GM21529 (cell line): Measurements from ENCODE around the gene ZNF277.

ENCODE experiments used
- ATAC-seq: cut with Tn5 transposase; IDR thresholded peaks from one replicate; pipeline ENCODE4 v1.9.1; 2021; ENCODE audit not compliant: unreplicated experiment

The ZNF277 gene

DNA sequence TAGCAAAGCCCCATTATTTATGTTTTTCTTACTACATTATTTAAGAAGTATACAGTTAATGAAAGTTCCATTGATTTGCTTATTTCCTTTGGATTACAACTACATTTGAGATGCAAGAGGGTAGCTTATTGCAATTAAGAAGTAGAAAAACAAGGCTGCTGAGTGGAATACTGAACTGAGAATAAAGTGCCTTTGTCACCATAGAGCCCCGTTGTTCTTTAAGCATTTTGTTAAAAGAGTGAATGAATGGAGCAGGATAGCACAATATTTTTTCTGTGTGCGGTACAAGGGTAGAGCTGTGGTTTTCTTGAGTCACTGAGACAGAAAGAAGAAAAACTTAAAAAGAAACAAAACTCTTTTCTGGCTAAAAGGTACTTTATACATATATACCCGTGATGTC lies 45.6 kb downstream of the ZNF277 start:
- ATAC-seq: no peak

DNA sequence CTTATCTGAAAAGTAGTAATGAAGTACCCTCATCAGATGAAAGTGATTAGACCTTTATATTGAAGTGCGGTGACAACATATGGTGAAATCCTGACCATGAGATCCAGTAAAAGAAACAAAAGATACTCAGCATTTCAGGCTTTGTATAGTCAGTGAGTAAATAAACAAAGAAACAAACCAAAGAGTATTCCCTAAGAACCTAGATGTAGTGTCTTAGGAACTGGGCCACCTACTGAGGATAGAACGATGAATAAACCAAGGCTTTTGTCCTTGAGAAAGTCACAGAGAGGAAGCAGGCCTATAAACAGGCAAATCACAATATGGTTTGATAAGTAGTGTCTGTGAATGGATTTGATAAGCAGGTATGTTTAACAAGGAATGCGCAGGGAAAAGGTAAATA lies 46.2 kb downstream of the ZNF277 start:
- ATAC-seq: no peak

DNA sequence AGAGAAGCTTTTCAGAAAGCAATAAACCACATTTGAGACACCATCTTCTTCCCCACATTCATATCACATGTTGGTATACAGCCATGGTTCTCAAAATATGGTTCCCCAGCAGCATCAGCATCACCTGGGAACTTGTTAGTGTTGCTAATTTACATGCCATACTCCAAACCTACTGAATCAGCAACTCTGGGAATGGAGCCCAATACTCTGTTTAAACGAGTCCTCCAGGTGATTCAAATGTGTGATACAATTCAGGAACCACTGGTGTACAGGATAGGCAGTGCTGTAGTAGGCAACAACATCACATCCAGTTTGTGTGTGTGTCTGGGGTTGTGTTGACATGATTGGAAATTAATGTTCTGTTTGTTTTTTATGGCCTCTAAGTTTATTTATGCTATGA lies 47.7 kb downstream of the ZNF277 start:
- ATAC-seq: no peak

DNA sequence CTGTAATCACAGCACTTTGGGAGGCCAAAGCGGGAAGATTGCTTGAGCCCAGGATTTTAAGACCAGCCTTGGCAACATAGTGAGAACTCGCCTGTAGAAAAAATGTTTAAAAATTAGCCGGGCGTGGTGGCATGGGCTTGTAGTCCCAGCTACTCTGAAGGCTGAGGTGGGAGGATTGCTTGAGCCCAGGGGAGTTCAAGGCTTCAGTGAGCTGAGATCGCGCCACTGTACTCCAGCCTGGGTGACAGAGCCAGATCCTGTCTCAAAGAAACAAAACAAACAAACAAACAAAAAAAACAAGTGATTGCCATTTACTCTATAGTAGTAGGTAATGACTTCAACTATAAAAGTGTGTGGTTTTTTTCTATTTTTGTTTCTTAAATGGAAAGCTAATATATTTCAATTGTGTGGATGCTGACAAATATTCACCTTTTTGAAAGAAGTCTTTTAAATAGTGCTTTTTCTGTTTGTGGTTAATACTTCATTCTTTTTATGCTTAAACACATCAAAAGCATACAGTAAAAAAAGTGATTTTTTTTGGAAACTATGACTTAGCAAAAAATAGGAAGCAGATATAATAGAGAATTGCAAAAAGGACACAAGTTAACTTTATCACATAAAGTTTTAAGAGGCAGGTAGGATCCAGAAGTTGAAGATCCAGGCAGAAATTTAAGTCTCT lies 48.4 kb downstream of the ZNF277 start:
- no peak for ATAC-seq

DNA sequence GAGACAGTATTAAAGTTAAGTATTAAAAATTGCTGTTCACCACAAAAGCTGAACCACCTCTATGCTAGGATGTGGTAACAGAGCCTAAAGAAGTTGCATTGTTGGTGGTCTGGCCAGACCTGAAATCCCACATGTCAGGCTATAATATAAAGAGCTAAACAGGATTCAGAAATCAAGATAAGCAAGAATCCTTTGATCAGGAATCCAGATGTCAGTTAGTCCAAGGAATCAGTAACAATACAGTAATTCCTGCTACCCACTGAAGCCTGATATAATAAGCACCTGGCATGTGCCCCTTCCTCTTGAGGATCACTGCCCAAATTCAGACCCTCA lies 48.9 kb downstream of the ZNF277 start:
- no peak for ATAC-seq

DNA sequence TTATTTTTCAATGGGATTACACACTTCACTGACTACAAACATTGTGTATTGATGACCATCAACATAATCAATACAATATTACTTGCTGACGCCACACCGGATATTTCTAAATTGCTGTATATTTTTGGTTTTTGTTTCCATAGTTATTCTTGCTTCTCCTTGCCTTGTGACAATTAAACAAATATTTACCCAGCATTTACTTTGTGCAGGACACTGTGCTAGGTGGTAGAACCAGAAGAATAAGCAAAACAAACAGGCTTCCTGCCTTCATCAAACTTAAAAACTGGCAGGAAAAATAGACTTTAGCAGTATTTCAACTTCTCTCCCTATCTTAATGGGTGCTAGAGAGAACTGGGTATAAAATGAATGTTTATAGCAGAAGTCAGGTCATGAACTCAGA lies 50.6 kb downstream of the ZNF277 start:
- ATAC-seq: no peak

DNA sequence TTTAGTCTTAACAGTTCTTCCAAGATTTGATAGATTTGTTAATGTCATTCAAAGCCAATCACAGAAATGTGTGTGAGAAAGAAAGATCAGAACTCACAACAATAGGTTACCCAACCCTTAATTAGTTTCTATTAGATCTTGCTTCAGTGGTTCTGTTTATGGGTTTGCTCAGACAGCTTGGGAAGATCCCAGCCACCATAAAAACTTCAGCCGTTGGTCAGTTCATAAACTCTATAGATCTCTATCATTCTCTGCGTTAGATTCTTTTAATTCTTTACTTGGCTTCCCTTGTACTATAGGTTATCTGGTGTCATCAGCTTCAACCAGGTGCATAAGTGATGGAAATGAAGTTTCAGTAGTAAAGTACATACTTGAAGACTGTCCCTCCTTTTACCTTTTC lies 54.4 kb downstream of the ZNF277 start:
- no peak for ATAC-seq

DNA sequence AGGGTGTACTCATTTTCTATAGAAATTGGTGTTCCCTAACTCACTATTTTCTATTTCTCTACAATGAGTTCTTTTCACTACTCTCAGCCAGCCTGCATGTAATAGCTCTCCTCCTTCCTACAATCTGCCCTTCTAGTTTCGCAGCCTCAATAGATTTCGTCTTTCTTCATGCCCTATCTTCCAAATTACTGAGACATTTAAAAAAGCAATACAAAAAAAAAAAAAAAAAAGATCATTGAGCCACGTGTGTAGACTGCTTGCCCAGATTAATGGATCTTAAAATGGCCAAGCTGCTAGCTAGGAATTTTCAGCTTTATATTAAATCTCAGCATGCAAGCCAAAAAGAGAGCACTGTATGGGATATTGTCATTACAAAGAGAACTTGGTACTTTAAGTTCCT lies 55.5 kb downstream of the ZNF277 start:
- no peak for ATAC-seq

DNA sequence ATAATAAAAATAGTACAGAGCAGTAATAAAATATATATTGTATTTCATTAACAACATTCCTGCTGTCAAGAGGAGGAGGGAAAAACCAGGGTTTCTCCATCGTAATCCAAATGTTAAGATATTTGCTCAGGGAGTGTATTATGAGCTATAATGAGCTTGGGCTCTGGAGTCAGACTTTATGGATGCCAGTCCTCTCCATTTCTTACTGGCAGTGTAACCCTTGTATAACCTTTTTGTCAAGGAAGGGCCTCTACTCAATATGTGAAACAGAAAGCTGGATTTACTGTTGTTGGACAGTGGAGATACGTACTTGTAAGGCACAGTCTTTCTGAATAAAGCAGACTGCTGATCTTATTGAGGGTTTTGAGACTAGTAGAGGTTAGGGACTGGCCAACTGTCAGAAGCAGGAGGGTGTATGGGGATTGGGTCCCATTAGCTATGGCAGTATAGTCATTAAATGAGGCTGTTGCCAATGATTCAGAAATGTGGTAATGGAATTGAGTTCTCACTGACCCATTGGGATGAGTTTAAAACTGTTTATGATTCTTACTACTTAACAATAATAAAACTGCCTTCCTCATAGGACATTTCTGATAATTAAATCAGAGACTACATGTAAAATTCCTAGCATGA lies 56.5 kb downstream of the ZNF277 start:
- ATAC-seq: no peak

DNA sequence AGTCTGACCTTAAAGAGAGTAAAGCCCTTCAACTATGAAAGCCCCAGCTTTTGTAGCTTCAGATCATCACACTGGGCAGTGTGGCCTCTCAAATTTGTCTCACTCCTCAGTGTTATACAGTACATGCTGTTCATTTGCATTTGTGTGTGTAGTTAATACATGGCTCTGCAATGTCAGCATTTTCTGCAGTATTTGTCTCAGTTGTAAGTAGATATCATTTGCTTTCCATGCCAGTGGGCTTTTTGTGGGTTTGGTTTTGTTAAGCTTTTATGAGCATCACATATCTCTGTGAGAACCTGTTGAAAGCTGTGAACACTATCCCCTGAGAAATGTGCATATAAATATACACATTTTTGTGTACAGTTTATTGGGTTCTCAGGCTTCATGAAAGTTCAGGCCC lies 57.0 kb downstream of the ZNF277 start:
- ATAC-seq: no peak

DNA sequence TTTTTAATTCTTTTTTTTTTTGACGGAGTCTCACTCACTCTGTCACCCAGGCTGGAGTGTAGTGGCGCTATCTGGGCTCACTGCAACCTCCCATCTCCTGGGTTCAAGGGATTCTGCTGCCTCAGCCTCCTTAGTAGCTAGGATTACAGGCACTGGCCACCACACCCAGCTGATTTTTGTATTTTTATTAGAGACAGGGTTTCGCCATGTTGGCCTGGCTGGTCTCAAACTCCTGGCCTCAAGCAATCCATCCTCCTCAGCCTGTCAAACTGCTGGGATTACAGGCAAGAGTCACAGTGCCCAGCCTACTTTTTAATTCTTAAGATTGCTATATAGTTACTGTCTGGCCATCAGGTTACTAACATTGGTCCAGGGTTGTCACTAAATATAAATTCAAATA lies 59.6 kb downstream of the ZNF277 start:
- no peak for ATAC-seq

DNA sequence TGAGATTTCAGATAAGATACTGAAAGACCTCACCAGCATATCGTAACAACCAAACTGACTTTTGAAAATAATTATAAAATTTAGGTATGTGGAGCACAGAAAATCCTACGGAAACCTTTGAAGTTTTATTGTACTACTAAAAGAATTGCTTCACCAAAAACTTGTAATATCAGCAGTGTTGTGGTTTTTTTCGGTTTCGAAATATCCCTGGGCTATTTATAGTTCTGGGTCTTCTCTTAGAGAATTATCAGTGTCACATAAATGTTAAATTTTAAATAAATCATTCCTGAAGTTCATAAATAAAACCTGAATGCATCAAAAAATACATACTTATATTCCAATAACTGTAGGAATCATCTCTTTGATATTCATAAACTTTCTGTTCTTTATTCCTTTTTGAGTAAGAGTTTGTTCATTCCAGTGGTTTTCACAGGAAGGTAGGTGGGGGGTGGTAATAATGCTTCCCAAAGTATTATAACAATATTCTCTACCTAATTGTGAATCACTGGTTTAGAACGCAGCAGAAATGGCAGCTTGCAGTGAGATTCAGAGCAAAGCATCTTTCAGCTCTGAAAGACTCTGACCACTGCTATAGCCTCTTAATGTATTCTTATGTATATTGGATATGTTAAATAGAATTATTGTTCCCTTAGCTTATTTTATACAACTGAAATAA lies 60.2 kb downstream of the ZNF277 start:
- no peak for ATAC-seq

DNA sequence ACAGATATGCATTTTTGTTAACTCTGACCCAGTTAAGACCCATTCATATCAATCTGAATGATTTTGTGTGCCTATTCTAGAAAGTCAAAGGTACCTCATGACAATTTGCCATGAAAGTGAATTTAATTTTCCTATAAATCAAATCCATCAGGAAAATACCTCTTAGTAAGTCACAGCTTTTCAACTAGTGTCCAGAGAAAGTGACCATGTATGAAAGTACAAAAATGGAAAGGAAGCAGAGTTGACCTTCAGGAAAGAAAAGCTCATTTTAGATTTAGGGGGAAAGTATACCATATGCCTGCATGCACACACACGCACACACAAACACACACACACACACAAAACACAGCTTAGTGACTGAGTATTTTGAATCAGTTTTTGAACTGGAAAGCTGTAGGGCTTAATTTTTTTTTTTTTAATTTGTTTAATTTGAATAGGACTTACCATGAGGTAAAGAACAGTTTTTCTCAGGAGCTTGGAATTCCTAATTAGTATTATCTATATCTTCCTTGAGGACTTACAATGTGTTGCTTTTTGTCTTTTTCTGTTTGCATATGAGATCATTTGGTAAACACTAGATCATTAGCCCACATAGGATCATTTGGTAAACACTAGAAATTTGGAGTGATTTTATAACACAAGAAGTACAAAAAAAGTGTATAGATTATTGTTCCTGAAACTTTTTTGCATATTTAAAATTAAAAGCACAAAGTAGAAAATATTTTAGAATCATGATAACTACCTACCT lies 61.6 kb downstream of the ZNF277 start:
- ATAC-seq: no peak

DNA sequence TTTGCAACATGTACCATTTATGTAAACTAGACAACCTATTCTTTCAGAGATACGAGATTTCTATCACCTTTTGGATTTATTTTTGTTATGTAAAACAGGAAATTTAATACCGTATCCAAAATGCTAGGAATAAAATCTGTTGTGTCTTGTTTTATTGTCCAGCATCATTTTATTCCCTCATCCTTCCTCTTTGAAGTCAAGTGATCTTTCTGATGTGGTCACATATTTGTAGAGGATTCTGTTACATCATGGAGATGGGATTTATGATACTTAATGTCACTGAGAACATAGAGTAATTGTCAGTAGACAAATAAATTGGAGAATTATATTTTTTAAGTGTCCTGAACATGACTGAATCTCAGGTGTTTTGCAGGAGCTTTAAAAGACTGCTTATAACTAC lies 64.7 kb downstream of the ZNF277 start:
- ATAC-seq: no peak

DNA sequence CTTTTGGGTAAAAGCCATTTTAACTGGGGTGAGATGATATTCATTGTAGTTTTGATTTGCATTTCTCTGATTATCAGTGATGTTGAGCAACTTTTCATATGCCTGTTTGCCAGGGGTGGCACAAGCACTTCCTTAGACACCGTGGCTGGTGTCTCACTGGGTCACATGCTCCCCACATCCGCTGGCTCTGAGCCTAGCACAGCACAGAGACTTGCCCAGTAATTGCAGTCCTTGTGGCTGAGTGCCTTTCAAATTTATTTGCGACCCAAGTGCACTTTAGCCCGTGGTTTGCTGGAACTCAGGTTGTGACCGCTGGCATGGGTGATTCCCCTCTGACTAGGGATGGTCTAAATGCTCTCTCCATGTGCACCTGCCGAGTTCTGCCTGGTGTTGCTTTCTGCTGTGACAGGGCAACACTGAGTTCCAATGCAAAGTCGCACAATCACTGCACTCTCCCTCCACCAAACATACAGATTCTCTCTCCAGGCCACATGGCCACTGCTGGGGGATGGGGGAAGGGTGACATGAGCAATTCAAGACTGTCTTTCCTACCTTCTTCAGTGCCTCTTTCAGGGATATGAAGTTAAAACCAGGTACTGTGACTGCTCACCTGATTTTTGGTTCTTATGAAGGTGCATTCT lies 66.5 kb downstream of the ZNF277 start:
- no peak for ATAC-seq

DNA sequence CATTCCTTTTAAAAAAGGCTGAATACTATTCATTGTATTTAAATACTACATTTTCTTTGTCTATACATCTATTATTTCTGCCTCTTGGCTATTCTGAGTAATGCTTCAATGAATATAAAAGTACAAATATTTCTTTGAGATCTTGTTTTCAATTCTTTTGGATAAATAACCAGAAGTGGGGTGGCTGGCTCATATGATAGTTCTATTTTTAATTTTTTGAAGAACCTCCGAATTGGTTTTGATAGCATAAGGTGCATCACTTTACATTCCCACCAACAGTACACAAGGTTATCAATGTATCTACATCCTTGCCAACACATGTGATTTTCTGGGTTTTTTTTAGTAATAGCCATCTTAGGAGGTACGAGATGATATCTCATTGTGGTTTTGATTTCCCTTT lies 72.5 kb downstream of the ZNF277 start:
- ATAC-seq: no peak

DNA sequence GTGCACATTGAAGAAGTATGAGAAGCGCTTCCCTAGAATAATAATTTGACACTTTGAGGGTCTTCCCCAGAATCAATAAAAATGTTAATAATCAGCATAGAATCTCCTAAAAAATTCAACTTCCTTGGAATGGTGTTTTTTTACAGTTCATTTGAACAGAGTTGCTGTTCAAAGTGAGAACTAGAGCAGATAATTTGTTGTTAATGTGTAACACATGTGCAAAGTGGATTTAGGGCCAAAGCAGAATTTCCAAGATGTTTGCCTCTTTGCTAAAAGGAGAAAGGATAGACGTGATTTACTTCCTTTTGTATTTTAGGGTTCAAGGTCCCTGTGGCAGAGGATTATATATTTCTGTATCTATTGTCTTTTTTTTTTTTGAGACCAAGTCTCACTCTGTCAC lies 73.8 kb downstream of the ZNF277 start:
- no peak for ATAC-seq

DNA sequence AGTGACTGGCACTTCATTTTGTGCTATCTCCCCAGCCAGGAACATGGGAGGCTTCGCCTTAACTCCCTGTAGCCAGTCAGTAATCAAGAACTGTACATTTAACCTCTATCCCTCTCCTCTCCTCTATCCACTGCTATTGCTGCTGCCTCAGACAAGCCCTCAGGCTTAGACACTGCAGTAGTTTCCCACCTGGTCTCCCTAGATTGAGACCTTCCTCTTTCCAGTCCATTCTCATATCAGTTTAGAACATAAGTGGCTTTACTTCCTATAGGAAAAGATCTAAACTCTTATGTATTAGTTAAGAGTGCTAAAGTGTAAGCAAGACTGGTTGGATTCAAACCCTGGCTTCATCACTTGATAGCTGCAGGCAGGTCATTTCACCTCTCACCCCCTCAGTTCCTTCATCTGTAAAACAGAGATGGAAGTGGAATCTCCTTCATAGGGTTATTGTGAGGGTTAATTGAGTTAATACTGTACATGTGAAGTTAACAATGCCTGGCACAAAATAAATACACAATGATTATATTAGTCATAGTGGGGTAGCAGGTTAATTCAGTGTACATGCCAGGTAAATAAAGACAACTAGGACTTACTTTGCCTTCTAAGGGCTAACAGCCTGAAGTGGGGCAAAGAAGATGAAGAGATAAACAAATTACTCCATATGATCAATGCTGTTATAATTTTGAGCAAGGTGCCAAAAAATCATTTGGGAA lies 76.1 kb downstream of the ZNF277 start:
- no peak for ATAC-seq

DNA sequence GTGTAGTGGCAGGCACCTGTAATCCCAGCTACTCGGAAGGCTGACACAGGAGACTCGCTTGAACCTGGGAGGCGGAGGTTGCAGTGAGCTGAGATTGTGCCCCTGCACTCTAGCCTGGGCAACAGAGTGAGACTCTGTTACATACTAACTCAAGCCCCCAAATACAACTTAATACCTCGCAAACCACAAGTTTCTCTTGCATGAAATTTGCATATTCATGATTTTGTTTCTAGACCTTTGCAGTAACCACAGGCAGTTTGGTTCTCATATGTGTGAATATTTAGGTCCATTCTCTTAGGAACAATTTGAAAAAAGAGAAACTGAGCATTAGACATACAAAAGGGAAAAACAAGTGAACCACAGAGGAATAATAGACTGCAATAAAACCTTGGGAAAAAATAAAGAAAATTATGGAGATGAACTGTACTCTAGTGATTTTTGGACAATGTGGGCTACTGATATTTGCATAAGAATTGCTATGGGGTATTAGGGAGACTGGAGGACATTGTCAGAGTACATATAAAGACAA lies 77.0 kb downstream of the ZNF277 start:
- peak; percentile 51 for ATAC-seq

DNA sequence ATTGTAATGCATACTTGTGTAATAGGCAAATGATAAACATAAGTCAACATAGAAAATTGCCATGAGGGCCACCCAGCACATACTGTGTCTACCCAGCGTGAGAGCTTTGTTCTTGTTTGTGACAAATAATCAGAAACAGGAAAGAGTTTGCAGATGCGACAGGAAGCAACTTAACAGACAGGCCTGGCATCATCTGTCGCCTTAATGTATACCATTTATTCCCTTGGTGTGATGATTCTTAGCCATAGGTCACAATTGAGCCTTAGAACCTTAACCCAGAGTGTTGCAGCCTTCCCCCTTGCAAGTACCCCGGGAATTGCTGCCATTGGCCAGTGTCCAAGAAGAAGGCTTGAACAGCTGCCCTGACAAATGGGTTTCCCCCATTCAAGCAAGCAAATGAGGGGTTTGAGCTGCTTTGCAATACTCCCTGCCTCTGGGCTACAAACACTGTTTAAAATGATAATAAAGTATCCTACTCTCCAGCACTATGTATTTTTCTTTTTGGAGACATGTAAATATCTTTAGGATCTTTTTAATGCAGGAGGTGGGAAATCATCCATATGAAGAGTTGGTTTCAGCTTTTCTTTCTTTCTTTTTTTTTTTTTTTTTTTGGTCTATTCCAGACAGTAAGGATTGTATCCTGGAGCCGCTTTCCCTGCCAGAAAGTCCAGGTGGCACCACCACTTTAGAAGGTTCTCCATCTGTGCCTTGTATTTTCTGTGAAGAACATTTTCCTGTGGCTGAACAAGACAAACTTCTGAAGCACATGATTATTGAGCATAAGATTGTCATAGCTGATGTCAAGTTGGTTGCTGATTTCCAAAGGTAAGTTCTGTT lies 80.0 kb downstream of the ZNF277 start:
- ATAC-seq: peak; percentile 61
